Hepatocyte (in vitro differentiated cells): Measurements from ENCODE around the gene AGBL1.

ENCODE experiments used
- EZH2 ChIP-seq: fragments of 200-600 bp; sonication (generic); IDR thresholded peaks from 2 replicates; pipeline ENCODE4 v1.6.1; 2016; ENCODE audit warnings: antibody characterized with exemption, mild to moderate bottlenecking, borderline replicate concordance
- TF ChIP-seq, protein P1 (sequence below): fragments of 200-600 bp; sonication (generic); IDR thresholded peaks from 2 replicates; pipeline ENCODE4 v1.5.1; 2016; ENCODE audit warnings: antibody characterized with exemption, mild to moderate bottlenecking; ENCODE audit not compliant: poor library complexity

DNA sequence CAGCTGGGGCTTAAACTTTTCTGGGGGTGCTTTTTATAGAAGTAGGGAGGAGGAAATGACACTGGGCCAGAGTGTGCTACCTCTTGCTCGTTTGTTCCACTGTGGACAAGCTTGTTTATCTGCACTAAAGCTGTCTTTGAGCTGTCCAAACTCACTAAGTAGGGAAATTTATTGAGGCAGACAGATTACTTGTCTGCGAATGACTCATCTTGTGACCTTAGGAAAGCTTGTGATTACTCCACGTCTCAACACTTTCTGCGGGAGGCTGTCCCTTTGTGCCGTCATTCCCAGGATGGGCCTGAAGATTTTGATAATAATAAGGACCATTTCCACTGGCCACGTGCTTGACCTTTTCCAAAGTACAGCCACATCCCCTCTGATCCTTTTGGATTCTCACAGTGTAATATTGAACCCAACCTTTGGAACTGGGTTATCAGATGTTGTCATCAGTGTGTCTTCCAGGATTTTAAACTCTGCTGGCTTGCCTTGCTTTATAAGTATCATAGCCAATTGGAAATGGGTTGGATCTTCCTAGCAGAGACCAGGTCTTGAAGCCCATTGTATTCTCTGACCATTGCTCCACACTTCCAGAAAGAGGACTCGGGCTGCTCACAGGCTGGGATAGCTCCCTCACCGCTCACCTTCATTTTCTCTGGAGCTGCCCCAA, 84.7 kb downstream of the AGBL1 start:
- TF ChIP-seq, protein P1, sequence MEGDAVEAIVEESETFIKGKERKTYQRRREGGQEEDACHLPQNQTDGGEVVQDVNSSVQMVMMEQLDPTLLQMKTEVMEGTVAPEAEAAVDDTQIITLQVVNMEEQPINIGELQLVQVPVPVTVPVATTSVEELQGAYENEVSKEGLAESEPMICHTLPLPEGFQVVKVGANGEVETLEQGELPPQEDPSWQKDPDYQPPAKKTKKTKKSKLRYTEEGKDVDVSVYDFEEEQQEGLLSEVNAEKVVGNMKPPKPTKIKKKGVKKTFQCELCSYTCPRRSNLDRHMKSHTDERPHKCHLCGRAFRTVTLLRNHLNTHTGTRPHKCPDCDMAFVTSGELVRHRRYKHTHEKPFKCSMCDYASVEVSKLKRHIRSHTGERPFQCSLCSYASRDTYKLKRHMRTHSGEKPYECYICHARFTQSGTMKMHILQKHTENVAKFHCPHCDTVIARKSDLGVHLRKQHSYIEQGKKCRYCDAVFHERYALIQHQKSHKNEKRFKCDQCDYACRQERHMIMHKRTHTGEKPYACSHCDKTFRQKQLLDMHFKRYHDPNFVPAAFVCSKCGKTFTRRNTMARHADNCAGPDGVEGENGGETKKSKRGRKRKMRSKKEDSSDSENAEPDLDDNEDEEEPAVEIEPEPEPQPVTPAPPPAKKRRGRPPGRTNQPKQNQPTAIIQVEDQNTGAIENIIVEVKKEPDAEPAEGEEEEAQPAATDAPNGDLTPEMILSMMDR = no peak
- TF ChIP-seq EZH2 = no peak
